Stomach (tissue), 4 donors: ENCODE results near the gene PLIN1.

Experiments
- EP300 ChIP-seq: sonication (generic); formaldehyde crosslinking; IDR thresholded peaks from one replicate; pipeline ENCODE4 v1.6.1; 2017; ENCODE audit warnings: antibody characterized with exemption
- POLR2A ChIP-seq, 4 donors: fragments of 450-650 bp; IDR thresholded peaks; one replicate each; pipeline ENCODE4 v1.6.1; 2016; ENCODE audit warnings: antibody characterized with exemption in 4 of 4, control low read depth in 2 of 4, mild to moderate bottlenecking in 1 of 4, moderate library complexity in 1 of 4
- TF ChIP-seq, protein P1 (sequence below), 7 experiments: fragments of 450-650 bp in 4 of 7; fragments of 200-600 bp in 3 of 7; sonication (generic) in 3 of 7; IDR thresholded peaks; one replicate each; pipeline ENCODE4 v1.5.1; 2016 to 2019; ENCODE audit warnings: antibody characterized with exemption in 7 of 7, control low read depth in 2 of 7, mild to moderate bottlenecking in 1 of 7

DNA sequence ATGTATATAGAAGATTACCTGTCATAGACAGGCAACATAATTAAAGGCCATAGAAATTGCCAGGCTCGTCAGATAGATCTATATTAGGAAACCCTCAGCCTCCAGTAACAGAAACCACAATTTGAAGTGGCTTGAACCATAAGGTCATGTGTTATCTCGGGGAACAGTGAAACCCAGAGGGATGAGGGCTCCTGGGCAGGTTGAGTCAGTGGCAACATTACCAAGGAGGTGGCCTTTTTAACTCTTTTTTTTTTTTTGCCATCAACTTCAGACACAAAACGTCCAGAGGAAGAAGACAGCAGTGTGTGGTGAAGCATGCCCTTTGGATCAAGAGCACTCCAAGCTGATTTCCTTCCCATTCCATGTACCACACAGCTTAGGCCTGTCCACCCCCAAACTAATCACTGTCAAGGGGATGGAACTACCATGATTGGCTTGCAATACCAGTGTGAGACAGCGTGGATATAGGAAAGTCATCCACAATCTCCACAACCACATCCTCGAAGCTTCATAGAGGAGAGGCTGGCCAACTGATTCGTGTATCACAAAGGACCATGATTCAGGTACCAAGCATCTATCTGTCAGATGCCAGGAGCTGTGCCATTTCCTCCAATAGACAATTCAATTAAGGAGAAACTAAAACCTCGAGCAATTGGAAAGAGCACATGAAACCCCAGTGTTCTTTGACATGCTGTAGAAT is 22.9 kb downstream of the PLIN1 start:
- TF ChIP-seq EP300 (no peak), POLR2A (IDR thresholded peaks at IDR 0.05) (no peak)
- TF ChIP-seq, protein P1, sequence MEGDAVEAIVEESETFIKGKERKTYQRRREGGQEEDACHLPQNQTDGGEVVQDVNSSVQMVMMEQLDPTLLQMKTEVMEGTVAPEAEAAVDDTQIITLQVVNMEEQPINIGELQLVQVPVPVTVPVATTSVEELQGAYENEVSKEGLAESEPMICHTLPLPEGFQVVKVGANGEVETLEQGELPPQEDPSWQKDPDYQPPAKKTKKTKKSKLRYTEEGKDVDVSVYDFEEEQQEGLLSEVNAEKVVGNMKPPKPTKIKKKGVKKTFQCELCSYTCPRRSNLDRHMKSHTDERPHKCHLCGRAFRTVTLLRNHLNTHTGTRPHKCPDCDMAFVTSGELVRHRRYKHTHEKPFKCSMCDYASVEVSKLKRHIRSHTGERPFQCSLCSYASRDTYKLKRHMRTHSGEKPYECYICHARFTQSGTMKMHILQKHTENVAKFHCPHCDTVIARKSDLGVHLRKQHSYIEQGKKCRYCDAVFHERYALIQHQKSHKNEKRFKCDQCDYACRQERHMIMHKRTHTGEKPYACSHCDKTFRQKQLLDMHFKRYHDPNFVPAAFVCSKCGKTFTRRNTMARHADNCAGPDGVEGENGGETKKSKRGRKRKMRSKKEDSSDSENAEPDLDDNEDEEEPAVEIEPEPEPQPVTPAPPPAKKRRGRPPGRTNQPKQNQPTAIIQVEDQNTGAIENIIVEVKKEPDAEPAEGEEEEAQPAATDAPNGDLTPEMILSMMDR (IDR thresholded peaks at IDR 0.05) = no peak
